GM19193 (cell line): ENCODE measurements around the gene SYTL2.

Experiments
- POLR2A ChIP-seq: IDR thresholded peaks from 4 replicates; pipeline ENCODE4 v1.6.1; 2011; ENCODE audit not compliant: insufficient read depth, insufficient read length; ENCODE audit errors: extremely low read depth

The SYTL2 gene

DNA sequence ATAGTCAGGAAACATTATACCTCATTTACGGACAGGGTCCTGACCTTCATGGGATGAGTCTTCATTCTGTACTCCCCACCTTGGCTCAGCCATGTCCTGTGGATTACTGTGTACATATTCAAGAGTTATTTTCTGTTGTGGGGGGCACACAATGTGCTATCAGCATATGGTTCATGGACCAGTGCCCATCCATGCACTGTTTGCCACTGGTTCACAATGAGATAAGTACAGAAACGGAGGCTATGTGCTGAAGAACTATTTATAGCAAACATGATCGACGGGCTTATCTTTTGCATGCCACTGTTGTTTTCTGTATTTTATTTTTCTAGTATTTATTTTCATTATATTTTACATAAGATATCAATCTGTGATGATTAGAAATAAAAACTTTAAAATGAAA is 68.6 kb downstream of the SYTL2 start:
- no peak for TF ChIP-seq POLR2A

GRCh38 chr11:85740481-85741400 is 70.2 kb downstream of the SYTL2 start:
- TF ChIP-seq POLR2A = no peak

- no peak for TF ChIP-seq POLR2A
Observed at GRCh38 chr11:85737738-85738137, 73.2 kb downstream of the SYTL2 start.

DNA sequence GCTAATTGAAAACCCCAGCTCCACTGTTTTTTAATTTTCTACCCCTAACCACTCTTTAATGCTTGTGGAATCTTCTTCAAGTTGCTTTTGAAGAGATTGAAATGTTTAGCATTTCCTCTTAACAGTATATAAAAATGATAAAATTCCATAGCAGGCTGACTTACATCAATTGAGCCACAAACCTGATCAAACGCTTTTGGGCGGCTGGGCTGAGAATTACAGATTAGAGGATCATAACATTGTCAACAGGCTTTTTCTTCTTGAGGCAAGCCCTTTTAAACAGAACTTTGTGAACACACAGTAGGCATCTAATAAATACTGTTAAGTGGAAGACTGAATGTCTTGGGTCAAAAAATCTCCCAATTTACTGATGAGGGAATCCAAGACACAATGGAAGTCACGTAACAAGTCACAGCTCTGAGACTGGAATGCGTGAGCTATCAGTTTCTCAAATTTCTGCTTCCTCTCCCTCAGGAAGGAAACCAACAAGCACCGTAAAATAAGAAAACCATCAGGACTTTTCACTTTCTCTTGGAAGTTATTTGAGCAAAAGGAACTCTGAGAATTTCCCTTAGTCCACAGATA is 75.0 kb downstream of the SYTL2 start:
- TF ChIP-seq POLR2A = no peak

DNA sequence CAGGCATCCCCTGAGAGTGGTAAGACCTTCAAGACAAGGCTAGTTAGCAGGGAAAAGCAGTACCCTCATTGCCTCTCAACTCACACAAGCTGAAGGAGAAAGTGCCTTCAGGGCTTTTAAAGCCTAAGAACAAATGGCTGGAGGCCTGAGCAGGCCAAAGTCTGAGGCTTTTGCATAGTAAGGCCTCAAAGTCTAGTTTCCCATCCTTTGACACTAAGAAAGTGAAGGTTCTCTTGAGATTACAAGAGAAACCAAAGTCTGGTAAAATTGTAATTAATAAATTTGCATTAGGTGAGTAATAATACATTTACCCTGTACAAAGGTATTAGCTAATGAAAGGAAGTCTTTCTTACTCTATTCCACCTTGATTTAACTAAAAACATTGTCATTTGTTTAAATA is 78.0 kb downstream of the SYTL2 start:
- TF ChIP-seq POLR2A = no peak

- TF ChIP-seq POLR2A = no peak
Observed at GRCh38 chr11:85726381-85726780, 84.6 kb downstream of the SYTL2 start.

- TF ChIP-seq POLR2A = no peak
Observed at GRCh38 chr11:85725510-85726258, 85.3 kb downstream of the SYTL2 start.

- no peak for TF ChIP-seq POLR2A
Observed at GRCh38 chr11:85724748-85725465, 86.0 kb downstream of the SYTL2 start.

- TF ChIP-seq POLR2A = no peak
Observed at GRCh38 chr11:85723088-85723487, 87.9 kb downstream of the SYTL2 start.

GRCh38 chr11:85721191-85721590 is 89.8 kb downstream of the SYTL2 start:
- TF ChIP-seq POLR2A = no peak

DNA sequence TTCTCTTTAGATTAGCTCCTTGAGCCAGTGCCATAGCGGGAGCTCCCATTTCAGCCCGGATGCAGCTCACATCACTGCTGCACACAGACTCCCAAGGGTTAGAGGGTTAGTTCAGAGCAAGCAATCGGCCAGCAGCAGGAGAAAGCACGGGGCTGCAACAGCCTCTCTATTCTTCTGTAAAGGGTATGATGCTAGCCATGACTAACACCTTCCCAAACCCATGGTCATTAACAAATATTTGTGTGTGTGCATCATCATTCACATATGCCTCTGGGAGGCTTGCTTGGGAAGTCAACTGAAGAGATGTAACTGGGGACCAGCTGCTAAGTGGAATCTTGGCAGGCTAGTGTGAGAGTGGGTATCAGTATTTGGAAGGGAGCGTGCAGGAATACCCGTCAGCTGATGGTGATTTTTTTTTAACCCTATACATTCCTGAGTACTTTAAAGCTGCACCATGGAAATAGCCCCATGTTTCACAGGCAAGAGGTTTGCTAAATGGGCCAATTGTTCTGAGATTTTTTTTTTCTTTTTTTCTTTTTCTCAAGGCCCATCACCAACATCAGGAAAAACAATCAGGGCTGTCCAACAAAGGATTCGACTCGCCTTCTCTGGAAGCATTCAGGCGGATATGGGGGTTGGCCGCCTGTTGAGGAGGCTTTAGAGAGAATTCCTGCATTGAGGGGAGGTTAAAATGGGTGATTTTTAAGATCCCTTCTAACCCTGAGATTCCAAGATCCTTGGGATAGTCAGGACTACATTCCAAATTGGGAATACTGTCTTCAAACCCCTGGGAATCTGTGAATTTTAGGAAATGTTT is 91.7 kb downstream of the SYTL2 start:
- TF ChIP-seq POLR2A = no peak

DNA sequence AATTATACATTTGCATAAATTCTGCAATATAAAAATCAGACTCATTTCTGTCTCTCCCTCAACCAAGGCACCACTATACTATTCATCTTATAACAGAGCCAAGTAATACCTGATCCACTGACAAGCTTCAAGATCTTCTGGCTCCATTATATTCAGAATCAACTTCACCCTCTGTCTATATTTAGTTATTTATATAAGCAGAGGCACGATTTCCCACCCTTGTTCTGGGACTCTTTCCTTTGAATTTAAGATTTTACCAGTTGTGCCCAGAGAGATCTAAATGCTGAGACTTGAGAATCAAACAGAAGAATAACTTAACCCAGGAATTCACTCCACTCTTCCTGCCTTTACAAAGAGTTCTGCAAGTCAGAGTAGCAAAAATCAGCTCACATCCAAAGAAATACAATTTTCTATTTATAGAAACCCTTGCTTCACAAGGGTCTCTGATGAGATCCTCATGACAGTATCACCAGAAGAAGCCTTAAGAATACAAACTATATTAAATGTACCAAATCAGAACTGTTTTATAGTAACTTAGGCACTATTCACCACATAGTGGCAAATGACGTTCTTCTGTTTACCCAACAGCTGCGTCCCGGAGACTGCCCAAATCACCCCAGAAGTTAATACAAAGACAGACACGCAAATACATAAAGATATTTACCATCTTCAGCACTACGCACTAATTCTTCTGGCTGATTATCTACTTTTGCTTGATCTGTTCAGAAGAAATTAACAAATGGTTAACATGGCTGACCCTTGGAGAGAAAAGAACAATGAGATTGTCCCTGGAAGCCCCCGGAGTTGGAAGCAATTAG is 92.6 kb downstream of the SYTL2 start:
- no peak for TF ChIP-seq POLR2A

GRCh38 chr11:85717429-85717828 is 93.5 kb downstream of the SYTL2 start:
- TF ChIP-seq POLR2A = no peak
